ENCODE data around the gene CR1L. TPM values are rescaled to one million over a fixed set of nuclear protein-coding genes. Genes with fewer than 3 reads are reported as not detected.
"Not testable (repeated sequence)": the region's sequence is repeated elsewhere in the genome, so short reads cannot be mapped to it uniquely, and the experiment has no call there.

The CR1L gene
- total and polyA plus RNA-seq, 12 donors = 0.34 to 1.1 (median 0.42) TPM; not detected in 9

- intact Hi-C loops (cut with DNase I) = loop anchor here in 1 of 10 donors (5.0 kb wide), 1 partner anchor 47 kb away; no protein-coding TSS in a partner anchor
These were observed 105.8 kb downstream of the CR1L start for GRCh38 chr1:207750631-207751305.

GRCh38 chr1:207751463-207751789 lies 106.5 kb downstream of the CR1L start:
- not testable (repeated sequence) for DNase-seq, ATAC-seq, H3K9me3 ChIP-seq, H3K27me3 ChIP-seq, H3K36me3 ChIP-seq
- WGBS, 2 donors = 6 to 10% methylated on average over 7 of the region's 7 CpGs
- Histone ChIP-seq H3K4me3 (peak overlapping the region; percentile 33 to 95 (median 86)), H3K4me1 (peaks cover 3 to 69% (median 63%) of the 10 kb centered on the region in 9 donors), H3K27ac (peak overlapping the region; percentile 77 to 95 (median 94))
- intact Hi-C loops (cut with DNase I) = loop anchor here in 1 of 10 donors (5.0 kb wide), 1 partner anchor 46 kb away; no protein-coding TSS in a partner anchor

More at GRCh38 chr1:207750631-207751305, 105.8 kb downstream of the CR1L start:
- ATAC-seq (no peak), DNase-seq (no peak)
- peak overlapping the region; percentile 33 to 95 (median 86) for H3K4me3 ChIP-seq
- no peaks in the 10 kb centered on the region for H3K27me3 ChIP-seq
- H3K4me1 ChIP-seq = peaks cover 3 to 64% (median 57%) of the 10 kb centered on the region in 9 donors
- no peaks in the 10 kb centered on the region for H3K36me3 ChIP-seq
- H3K27ac ChIP-seq = peak overlapping the region; percentile 77 to 95 (median 94)
- no peaks in the 10 kb centered on the region for H3K9me3 ChIP-seq
- 33 to 47% methylated on average over 5 of the region's 5 CpGs for WGBS, 2 donors
- TF ChIP-seq, protein P1, sequence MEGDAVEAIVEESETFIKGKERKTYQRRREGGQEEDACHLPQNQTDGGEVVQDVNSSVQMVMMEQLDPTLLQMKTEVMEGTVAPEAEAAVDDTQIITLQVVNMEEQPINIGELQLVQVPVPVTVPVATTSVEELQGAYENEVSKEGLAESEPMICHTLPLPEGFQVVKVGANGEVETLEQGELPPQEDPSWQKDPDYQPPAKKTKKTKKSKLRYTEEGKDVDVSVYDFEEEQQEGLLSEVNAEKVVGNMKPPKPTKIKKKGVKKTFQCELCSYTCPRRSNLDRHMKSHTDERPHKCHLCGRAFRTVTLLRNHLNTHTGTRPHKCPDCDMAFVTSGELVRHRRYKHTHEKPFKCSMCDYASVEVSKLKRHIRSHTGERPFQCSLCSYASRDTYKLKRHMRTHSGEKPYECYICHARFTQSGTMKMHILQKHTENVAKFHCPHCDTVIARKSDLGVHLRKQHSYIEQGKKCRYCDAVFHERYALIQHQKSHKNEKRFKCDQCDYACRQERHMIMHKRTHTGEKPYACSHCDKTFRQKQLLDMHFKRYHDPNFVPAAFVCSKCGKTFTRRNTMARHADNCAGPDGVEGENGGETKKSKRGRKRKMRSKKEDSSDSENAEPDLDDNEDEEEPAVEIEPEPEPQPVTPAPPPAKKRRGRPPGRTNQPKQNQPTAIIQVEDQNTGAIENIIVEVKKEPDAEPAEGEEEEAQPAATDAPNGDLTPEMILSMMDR (IDR thresholded peaks at IDR 0.05) = no peak

- WGBS, 2 donors = 1% methylated on average over 55 of the region's 55 CpGs
- Histone ChIP-seq H3K4me1 (peaks cover 3 to 69% (median 63%) of the 10 kb centered on the region in 9 donors), H3K27me3 (no peaks in the 10 kb centered on the region), H3K36me3 (peaks cover 0 to 3% (median 0%) of the 10 kb centered on the region in 9 donors), H3K9me3 (no peaks in the 10 kb centered on the region), H3K27ac (peak within 1 kb of the TSS; percentile 77 to 95 (median 94)), H3K4me3 (peak within 1 kb of the TSS; percentile 58 to 95 (median 86))
- TF ChIP-seq, protein P1 (IDR thresholded peaks at IDR 0.05) = peak in 2 of 9 donors; percentile 15 to 17
- peak; percentile 99 for ATAC-seq
- intact Hi-C loops (cut with DNase I) = loop anchor here in 1 of 10 donors (5.0 kb wide), 1 partner anchor 45 kb away; no protein-coding TSS in a partner anchor
- peak; percentile 96 to 98 for DNase-seq
These were observed 107.0 kb downstream of the CR1L start, which contains the start of gene CD46 for GRCh38 chr1:207751790-207752455. TSS of gene CD46 (plus strand) at chr1:207752054. CDS start at chr1:207752213, 159 bp downstream.

DNA sequence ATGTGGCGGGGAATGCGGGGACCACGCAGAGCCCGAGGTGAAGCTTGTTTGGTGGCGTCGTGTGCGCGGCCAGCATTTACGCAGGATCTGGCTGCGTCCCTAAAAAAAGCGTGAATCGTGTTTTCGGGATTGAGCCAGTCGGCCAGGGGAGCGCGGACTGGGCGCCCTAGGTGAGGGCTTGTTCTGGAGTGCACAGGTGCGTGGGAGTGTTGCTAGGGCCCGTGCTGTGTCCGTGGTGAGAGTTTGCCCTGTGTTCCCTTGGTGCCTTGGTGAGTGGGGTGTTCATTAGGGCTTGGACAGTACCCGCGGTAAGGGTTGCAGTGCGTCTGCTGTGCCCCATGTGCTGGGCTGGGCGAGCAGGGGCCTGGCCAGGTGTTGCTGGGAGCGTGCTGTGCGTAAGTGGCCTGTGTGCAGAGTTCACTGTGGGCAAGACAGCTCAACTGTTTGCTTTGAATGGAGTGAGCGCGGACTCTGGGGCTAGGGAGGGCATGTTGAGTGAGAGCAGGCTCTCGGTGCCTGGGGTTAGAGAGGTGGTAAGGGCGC lies 107.6 kb downstream of the CR1L start:
- intact Hi-C loops (cut with DNase I) = loop anchor here in 1 of 10 donors (5.0 kb wide), 1 partner anchor 45 kb away; no protein-coding TSS in a partner anchor

More for the DNA sequence above, 107.6 kb downstream of the CR1L start:
- peak; percentile 11 to 71 (median 38) for ATAC-seq
- Histone ChIP-seq H3K27me3 (no peaks in the 10 kb centered on the region), H3K36me3 (peaks cover 0 to 9% (median 0%) of the 10 kb centered on the region in 9 donors), H3K4me1 (peaks cover 3 to 69% (median 63%) of the 10 kb centered on the region in 9 donors), H3K4me3 (peak overlapping the region; percentile 58 to 95 (median 86)), H3K27ac (peak overlapping the region; percentile 77 to 95 (median 94)), H3K9me3 (no peaks in the 10 kb centered on the region)
- peak in 1 of 2 donors; percentile 11 for DNase-seq
- TF ChIP-seq, protein P1 (IDR thresholded peaks at IDR 0.05) = no peak
- 1% methylated on average over 30 of the region's 30 CpGs for WGBS, 2 donors

All from heart right ventricle (tissue), 16 donors.